Central memory CD8-positive, alpha-beta T cell (primary cell): Measurements from ENCODE around the gene GJC2.

Experiments used
- ATAC-seq: fragments of 150-1000 bp; cut with Tn5 transposase; replicated peaks from 2 replicates; pipeline ENCODE4 v1.10.0; 2022; ENCODE audit warnings: mild to moderate bottlenecking, moderate FRiP score, moderate number of reproducible peaks; ENCODE audit not compliant: poor library complexity, severe bottlenecking; ENCODE audit errors: extremely low read depth
- DNase-seq, 2 donors: peaks; one replicate each; pipeline ENCODE4 v3.0.0; 2021; ENCODE audit warnings: low spot score in 2 of 2
- H3K27ac Mint-ChIP-seq: one replicate; pipeline ENCODE4 v1.8.0; 2022; ENCODE audit warnings: low read depth, mild to moderate bottlenecking, moderate library complexity, mixed read lengths
- H3K27me3 Mint-ChIP-seq: one replicate; pipeline ENCODE4 v1.8.0; 2022; ENCODE audit warnings: mixed read lengths
- H3K36me3 Mint-ChIP-seq: one replicate; pipeline ENCODE4 v1.8.0; 2022; ENCODE audit warnings: mild to moderate bottlenecking, moderate library complexity, mixed read lengths; ENCODE audit not compliant: insufficient read depth
- H3K4me1 Mint-ChIP-seq: one replicate; pipeline ENCODE4 v1.8.0; 2022; ENCODE audit warnings: mixed read lengths
- H3K4me3 Mint-ChIP-seq: one replicate; pipeline ENCODE4 v1.8.0; 2022; ENCODE audit warnings: mild to moderate bottlenecking, moderate library complexity, mixed read lengths
- H3K9me3 Mint-ChIP-seq: one replicate; pipeline ENCODE4 v1.8.0; 2022; ENCODE audit warnings: mixed read lengths

GJC2 gene

GRCh38 chr1:228190182-228190581 lies 40.5 kb downstream of the GJC2 start:
- Mint-ChIP-seq H3K27me3 (no peaks in the 10 kb centered on the region), H3K4me1 (peaks cover 20% of the 10 kb centered on the region), H3K9me3 (no peaks in the 10 kb centered on the region), H3K36me3 (peaks cover 7% of the 10 kb centered on the region), H3K4me3 (no peak overlapping the region), H3K27ac (no peak overlapping the region)
- DNase-seq (no peak), ATAC-seq (no peak)

- H3K4me3 Mint-ChIP-seq: no peak overlapping the region
- H3K27ac Mint-ChIP-seq: no peak overlapping the region
These were observed 41.0 kb downstream of the GJC2 start for GRCh38 chr1:228190778-228191177.

DNA sequence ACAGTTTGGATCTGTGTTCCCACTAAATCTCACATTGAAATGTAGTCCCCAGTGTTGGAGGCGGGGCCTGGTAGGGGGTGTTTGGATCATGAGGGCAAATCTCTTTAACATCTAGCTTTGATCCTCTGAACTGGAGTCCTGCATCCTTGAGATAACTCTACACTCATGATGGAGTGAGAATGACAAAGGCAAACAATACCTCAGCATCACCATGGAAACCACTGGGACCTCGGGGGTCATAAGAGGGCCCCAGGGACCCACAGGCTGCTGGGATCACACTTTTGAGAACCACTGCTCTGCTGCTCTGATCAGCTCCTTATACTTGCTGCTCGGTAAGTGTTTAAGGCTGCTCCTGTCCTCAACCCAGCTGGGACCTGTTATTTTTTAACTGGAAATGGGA lies 44.7 kb downstream of the GJC2 start:
- DNase-seq: no peak
- Mint-ChIP-seq H3K9me3 (peaks cover 8% of the 10 kb centered on the region), H3K4me1 (peaks cover 6% of the 10 kb centered on the region), H3K27ac (no peak overlapping the region), H3K36me3 (peaks cover 3% of the 10 kb centered on the region), H3K4me3 (no peak overlapping the region), H3K27me3 (no peaks in the 10 kb centered on the region)
- ATAC-seq: no peak

More at GRCh38 chr1:228190778-228191177, 41.0 kb downstream of the GJC2 start:
- Mint-ChIP-seq H3K4me1 (peaks cover 20% of the 10 kb centered on the region), H3K36me3 (peaks cover 4% of the 10 kb centered on the region), H3K9me3 (no peaks in the 10 kb centered on the region), H3K27me3 (no peaks in the 10 kb centered on the region)
- ATAC-seq (no peak), DNase-seq (no peak)

- Mint-ChIP-seq H3K9me3 (peaks cover 12% of the 10 kb centered on the region), H3K36me3 (peaks cover 3% of the 10 kb centered on the region), H3K27ac (no peak overlapping the region), H3K27me3 (no peaks in the 10 kb centered on the region), H3K4me3 (no peak overlapping the region), H3K4me1 (peaks cover 6% of the 10 kb centered on the region)
- no peak for ATAC-seq
- no peak for DNase-seq
These were observed 45.4 kb downstream of the GJC2 start for GRCh38 chr1:228194921-228195812.

- Mint-ChIP-seq H3K27ac (no peak overlapping the region), H3K4me1 (peaks cover 6% of the 10 kb centered on the region), H3K4me3 (no peak overlapping the region), H3K36me3 (peaks cover 4% of the 10 kb centered on the region), H3K27me3 (no peaks in the 10 kb centered on the region), H3K9me3 (peaks cover 12% of the 10 kb centered on the region)
- ATAC-seq (no peak), DNase-seq (no peak)
These were observed 47.9 kb downstream of the GJC2 start for GRCh38 chr1:228197555-228198147.

DNA sequence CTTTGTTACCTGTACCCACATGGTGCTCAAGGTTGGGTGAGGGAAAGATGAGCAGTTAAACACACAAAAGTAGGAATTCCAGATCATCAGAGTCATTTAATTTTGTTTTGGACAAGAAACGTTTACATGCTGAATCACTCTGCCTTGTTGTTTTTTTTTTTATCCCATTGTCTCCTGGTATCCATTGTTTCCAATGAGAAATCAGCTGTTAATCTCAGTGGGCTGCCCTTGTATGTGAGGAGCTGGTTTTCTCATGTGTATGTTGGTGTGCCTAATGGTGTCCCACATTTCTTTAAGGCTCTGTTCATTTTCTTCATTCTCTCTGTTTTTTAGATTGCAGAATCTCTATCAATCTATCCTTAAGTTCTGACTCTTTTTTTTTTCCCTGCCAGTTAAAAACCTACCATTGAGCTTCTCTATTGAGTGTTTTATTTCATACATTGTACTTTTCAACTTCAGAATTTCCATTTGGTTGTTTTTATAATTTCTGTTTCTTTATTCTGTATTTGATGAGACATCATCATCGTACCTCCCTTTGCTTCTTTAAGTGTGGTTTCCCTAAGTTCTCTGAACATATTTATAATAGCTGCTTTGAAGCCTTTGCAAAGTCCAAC lies 49.4 kb downstream of the GJC2 start:
- no peaks in the 10 kb centered on the region for H3K27me3 Mint-ChIP-seq
- no peak for ATAC-seq
- H3K36me3 Mint-ChIP-seq: peaks cover 4% of the 10 kb centered on the region

DNA sequence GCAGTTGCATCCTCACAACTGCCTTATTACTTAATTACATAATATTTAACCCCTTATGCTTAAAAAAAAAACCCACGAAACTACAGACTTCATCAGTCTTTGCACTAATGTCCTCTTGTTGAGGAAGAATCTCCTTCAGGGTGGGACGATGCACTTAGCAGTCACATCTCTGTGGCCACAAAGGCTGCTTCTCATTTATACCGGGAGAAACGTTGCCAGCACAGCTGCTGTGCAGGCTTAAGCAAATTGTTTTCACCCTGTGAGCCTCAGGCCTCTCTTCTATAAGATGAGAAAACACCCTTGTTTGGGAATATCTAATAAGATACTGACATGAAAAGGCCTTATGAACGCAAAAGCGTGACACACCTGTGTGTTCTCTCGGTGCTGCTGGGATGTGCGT lies 55.2 kb downstream of the GJC2 start:
- Mint-ChIP-seq H3K27me3 (no peaks in the 10 kb centered on the region), H3K4me3 (no peak overlapping the region), H3K9me3 (no peaks in the 10 kb centered on the region), H3K4me1 (no peaks in the 10 kb centered on the region), H3K27ac (no peak overlapping the region), H3K36me3 (peaks cover 4% of the 10 kb centered on the region)
- DNase-seq: no peak
- no peak for ATAC-seq

More for the DNA sequence above, 49.4 kb downstream of the GJC2 start:
- peaks cover 12% of the 10 kb centered on the region for H3K9me3 Mint-ChIP-seq
- no peak for DNase-seq
- H3K4me1 Mint-ChIP-seq: peaks cover 6% of the 10 kb centered on the region
- no peak overlapping the region for H3K4me3 Mint-ChIP-seq
- no peak overlapping the region for H3K27ac Mint-ChIP-seq

DNA sequence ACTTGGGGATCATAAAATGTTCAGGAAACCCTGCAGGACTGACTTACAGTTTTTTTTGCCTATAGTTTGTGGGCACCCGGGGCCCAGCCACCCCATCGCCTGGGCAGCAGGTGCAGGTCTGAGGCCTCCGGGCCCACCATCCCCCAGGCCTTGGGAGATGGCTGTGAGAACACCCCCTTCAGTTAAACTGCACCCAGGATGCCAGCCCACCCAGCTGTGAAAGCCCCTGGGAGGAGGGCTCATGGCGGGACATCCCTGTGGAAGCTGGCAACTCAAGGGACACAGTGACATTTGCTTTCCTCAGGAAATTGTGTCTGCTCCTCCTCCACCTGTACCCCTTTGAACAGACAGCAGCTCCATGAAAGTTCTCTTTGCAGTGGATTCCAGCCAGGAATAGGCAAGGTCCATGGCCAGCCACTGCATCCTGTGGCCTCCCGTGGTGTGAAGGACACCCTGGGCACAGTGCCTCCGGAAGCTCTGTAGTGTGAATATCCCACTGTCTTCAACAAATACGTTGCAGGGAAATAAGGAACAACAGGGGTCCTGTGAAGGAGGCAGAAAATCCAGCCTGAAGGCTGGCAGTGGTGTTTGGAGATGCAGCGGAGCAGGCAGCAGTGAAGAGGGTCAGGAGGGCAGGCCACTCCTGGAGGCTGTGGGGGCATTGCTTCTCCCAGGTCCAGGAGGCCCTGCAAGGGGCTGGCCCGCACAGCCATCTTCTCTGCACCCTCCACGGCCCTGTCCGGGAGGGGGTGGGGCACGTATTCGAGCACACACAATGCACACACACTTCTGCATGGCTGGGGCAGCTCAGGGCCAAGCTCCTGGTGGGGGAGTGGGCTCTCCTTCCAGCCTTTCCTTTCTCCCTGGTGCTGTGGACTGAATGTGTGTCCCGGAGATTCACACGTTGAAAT lies 56.1 kb downstream of the GJC2 start:
- H3K9me3 Mint-ChIP-seq: no peaks in the 10 kb centered on the region

DNA sequence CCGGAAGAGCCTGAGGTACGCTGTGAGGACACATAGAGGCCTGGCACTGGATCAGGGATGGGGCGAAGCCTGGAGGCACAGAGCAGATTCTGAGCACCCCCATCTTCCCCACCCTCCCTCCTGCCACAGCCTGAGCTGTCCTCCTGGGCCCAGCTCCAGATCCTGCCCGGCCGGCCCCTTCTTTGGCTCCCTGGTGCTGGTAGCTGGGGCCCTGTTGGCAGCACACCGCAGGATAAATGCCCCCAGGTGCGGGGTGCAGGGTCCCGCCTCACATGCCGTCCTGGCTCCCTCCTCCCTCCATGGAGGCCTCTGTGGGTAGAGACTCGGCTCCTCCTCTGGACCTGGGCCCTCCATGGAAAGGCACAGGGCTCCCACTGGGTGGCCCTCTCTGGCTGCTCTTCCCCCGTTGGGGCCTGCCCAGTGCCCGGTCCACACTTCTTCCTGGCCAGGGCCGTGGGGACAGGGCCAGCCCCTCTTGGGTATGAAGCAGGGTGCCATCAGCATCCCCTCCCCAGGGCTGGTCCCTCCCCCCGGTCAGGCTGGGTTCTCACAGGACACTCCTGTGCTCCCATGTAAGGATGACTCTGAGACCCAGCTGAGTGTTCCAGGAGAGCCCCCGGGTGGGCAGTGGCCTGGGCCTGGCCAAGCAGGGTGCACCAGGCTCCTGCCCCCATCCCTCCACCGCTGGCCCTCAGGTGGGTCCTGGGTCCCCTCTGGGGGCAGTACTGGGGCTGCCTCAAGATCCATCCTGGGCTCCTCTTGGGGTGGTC lies 57.0 kb downstream of the GJC2 start:
- Mint-ChIP-seq H3K4me3 (no peak overlapping the region), H3K27ac (no peak overlapping the region), H3K27me3 (no peaks in the 10 kb centered on the region), H3K36me3 (peaks cover 4% of the 10 kb centered on the region), H3K9me3 (no peaks in the 10 kb centered on the region), H3K4me1 (no peaks in the 10 kb centered on the region)
- no peak for DNase-seq
- ATAC-seq: no peak

More for the DNA sequence above, 56.1 kb downstream of the GJC2 start:
- Mint-ChIP-seq H3K27me3 (no peaks in the 10 kb centered on the region), H3K4me1 (no peaks in the 10 kb centered on the region), H3K4me3 (no peak overlapping the region), H3K27ac (peak overlapping the region; percentile 56), H3K36me3 (peaks cover 4% of the 10 kb centered on the region)
- ATAC-seq (no peak), DNase-seq (no peak)

DNA sequence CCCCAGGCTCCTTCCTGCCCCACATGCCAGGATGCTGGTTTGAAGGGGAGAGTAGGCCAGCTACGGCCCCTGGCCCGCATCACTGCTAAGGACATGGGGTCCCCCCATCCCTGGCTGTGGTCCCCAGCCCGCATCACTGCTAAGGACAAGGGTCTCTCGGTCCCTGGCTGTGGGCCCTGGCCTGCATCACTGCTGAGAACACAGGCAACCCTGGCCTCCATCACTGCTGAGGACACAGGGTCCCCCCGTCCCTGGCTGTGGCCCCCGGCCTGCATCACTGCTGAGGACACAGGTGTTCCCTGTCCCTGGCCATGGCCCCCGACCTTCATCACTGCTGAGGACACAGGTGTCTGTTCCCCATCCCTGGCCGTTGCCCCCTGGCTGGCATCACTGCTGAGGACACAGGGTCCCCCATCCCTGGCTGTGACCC lies 57.7 kb downstream of the GJC2 start:
- Mint-ChIP-seq H3K9me3 (no peaks in the 10 kb centered on the region), H3K4me1 (no peaks in the 10 kb centered on the region), H3K36me3 (peaks cover 2% of the 10 kb centered on the region), H3K27ac (no peak overlapping the region), H3K27me3 (no peaks in the 10 kb centered on the region), H3K4me3 (no peak overlapping the region)
- DNase-seq: no peak
- ATAC-seq: no peak

DNA sequence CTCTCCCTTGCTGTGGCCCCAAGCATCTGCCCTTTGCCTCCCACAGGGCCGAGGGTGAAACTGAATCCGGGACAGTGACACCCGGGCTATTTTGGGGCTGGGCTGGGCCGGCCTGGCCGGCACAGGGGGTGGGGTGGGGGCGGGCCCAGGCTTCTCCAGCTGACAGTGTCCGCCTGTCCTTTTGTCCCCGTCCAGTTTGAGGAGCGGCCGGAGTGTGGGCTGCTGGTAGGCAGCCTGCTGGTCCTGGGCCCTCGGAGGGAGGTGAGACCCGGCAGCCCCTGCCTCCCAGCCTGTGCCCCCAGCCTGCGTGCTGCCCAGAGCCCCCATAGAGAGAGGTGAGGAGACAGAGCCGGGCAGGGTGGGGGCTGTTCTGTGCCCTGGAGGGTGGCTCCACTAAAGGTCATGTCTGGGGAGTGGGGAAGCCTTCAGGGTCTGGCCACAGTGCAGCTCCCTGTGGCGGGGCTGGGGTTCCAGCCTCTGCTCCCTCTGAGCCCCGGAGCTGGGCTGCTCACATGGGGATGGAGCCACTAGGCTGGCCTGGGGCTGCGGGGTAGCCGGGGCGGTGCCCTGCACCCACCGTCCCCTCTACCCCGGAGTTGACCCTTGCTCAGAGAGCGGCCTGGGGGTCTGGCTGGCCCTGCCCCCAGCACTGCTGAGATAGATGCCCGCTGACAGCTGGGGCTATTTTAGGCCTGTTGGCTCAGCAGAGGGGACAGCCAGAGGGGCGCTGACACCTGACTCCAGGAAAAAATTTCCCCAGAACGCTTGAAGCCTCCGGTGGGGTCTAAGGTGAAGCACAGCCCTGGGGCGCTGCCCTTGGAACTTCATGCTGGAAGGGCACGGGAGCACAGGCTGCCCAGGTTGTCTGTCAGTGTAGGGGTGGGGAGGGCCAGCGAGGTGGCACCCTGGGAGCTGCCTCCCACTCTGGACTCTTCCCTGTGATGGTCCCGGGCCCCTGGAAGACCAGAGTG lies 58.4 kb downstream of the GJC2 start, which contains the start of gene OBSCN:
OBSCN (plus strand) TSS at position 194 of the 971 bp plus-strand sequence. CDS start 3,740 bp downstream, outside the sequence.
- ATAC-seq (no peak), DNase-seq (no peak)
- no peaks in the 10 kb centered on the region for H3K9me3 Mint-ChIP-seq
- H3K27me3 Mint-ChIP-seq: no peaks in the 10 kb centered on the region
- H3K36me3 Mint-ChIP-seq: peaks cover 2% of the 10 kb centered on the region
- no peaks in the 10 kb centered on the region for H3K4me1 Mint-ChIP-seq
- H3K4me3 Mint-ChIP-seq: no peak within 1 kb of the TSS
- no peak within 1 kb of the TSS for H3K27ac Mint-ChIP-seq
